Measurements from ENCODE around the gene FOXJ2.
A peak's percentile ranks its signal among the peaks of the same experiment; 100 is the strongest.
"Not testable (repeated sequence)": the region's sequence is repeated elsewhere in the genome, so short reads cannot be mapped to it uniquely, and the experiment has no call there.

FOXJ2 gene

DNA sequence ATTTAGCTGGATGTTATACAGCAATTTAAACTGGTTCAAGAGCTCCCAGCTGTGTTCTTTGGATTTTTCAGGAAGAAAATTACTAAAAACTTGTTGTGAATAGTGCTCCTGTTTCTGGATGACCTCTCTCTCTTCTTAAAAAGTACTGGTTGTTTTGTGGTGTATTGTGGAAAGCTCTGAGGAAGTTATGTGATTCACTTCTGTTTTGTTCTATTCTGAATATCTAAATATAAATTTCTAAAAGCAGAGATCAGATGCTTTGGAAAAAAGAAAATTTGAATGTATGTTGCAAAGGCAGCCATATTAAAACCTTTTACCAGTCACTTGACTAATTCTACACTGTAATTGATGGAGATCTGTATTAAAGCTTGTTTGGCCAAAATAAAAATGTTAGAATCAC is 37.1 kb downstream of the FOXJ2 start:
- TF ChIP-seq, protein P1, sequence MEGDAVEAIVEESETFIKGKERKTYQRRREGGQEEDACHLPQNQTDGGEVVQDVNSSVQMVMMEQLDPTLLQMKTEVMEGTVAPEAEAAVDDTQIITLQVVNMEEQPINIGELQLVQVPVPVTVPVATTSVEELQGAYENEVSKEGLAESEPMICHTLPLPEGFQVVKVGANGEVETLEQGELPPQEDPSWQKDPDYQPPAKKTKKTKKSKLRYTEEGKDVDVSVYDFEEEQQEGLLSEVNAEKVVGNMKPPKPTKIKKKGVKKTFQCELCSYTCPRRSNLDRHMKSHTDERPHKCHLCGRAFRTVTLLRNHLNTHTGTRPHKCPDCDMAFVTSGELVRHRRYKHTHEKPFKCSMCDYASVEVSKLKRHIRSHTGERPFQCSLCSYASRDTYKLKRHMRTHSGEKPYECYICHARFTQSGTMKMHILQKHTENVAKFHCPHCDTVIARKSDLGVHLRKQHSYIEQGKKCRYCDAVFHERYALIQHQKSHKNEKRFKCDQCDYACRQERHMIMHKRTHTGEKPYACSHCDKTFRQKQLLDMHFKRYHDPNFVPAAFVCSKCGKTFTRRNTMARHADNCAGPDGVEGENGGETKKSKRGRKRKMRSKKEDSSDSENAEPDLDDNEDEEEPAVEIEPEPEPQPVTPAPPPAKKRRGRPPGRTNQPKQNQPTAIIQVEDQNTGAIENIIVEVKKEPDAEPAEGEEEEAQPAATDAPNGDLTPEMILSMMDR (IDR thresholded peaks at IDR 0.05; ENCODE audit: low read depth, low read length, missing control alignments) = no peak
- no peak for DNase-seq (ENCODE audit: low read depth)
- no peak overlapping the region for H3K4me3 ChIP-seq (ENCODE audit: low read depth, low read length)

DNA sequence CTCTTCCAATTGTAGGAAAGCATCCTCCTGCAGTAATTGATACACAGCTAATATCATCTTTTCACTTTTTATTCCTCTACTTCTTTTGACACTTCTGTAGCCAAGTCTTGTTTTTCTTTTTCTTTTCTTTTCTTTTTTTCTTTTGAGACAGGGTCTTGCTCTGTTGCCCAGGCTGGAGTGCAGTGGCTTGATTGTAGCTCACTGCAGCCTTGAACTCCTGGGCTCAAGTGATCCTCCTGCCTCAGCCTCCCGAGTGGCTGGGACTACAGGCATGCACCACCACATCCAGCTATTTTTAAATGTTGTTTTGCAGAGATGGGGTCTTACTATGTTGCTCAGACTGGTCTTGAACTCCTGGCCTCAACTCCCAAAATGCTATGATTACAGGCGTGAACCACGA is 39.3 kb downstream of the FOXJ2 start:
- H3K4me3 ChIP-seq (ENCODE audit: low read depth, low read length); DNase-seq (ENCODE audit: low read depth): not testable (repeated sequence)

DNA sequence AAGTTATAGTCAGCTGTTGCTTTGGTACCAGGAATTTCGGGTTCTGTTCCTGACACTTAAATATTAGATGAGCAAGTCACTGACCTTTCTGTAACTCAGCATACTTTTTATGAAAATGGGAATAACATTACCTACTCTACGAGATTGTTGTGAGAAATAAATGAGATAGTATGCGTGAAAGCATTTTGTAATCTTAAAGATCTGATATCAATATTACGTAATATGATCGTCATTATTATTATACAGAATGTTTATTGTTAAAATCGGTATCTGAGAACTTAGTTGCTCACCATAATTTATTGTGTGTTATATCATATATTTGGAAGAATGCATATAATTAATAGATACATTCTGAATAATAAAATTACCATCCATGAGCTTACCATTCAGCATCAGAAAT is 43.4 kb downstream of the FOXJ2 start:
- no peak for DNase-seq (ENCODE audit: low read depth)
- H3K4me3 ChIP-seq (ENCODE audit: low read depth, low read length) = no peak overlapping the region
- TF ChIP-seq, protein P1 (IDR thresholded peaks at IDR 0.05; ENCODE audit: low read depth, low read length, missing control alignments) = no peak

DNA sequence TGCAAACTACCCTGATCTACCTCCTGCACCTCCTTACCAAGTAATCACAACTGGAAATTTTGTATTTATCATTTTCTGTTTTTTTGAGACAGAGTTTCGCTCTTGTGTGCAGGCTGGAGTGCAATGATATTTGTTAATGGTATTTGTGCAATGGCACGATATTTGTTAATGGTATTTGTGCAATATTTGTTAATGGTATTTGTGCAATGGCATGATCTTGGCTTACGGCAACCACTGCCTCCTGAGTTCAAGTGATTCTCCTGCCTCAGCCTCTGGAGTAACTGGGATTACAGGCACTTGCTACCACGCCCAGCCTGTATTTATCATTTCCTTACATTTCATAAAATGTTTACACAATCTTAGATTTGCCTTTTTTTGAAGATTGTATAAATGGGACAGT is 43.9 kb downstream of the FOXJ2 start:
- TF ChIP-seq, protein P1 (IDR thresholded peaks at IDR 0.05; ENCODE audit: low read depth, low read length, missing control alignments) = no peak
- no peak overlapping the region for H3K4me3 ChIP-seq (ENCODE audit: low read depth, low read length)
- no peak for DNase-seq (ENCODE audit: low read depth)

DNA sequence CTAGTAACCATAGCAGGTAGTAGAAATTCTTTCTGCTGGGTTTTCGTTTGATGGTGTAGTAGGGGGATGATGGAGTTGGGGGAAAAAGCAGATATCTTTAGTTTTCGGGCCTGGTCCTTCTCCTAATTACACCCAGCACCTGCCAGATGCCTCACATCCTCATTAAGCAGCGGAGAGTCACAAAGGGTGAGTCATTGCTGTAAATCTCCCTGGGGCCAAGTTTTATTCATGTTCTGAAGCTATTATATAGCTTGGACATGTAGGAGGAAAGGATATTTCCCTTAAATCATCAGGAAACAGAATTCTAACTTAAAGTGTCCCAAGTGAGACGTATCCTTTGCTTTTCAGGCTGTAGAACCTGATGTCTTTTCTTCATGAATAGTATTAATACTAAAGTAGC is 44.7 kb downstream of the FOXJ2 start:
- no peak for DNase-seq (ENCODE audit: low read depth)
- H3K4me3 ChIP-seq (ENCODE audit: low read depth, low read length) = no peak overlapping the region
- TF ChIP-seq, protein P1 (IDR thresholded peaks at IDR 0.05; ENCODE audit: low read depth, low read length, missing control alignments) = no peak

DNA sequence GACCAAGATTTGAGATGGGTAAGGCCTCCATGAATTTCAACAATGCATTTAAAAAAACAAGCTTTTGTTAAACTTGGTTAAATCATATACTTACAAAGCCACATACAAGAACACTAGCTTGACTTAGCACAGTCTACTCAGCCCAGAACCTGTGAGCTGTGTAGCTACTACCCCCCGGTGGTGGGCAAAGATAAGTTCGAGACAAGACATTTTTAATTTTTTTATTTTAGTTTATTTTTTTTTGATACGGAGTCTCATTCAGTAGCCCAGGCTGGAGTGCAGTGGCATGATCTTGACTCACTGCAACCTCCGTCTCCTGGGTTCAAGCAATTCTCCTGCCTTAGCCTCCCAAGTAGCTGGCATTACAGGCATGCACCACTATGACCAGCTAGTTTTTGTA is 45.9 kb downstream of the FOXJ2 start:
- no peak overlapping the region for H3K4me3 ChIP-seq (ENCODE audit: low read depth, low read length)
- TF ChIP-seq, protein P1 (IDR thresholded peaks at IDR 0.05; ENCODE audit: low read depth, low read length, missing control alignments) = peak; percentile 22
- DNase-seq (ENCODE audit: low read depth) = no peak

DNA sequence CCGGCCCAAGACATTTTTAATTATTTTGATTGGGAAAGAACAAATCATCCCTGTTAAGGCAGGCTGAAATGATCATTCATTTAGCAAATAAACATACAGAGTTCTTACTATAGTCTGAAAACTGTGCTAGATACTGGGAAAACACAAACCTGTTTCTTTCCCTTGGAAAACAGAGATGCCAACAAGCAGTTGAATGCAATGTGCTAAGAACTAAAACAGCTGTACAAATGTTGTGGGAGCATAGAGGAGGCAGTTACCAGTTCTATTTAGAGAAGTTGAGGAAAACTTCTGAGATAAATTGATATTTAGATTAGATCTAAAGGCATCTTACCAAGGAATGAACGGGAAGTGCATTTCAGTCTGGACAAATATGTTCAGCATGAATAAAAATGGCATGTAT is 46.4 kb downstream of the FOXJ2 start:
- no peak overlapping the region for H3K4me3 ChIP-seq (ENCODE audit: low read depth, low read length)
- DNase-seq (ENCODE audit: low read depth) = no peak
- TF ChIP-seq, protein P1 (IDR thresholded peaks at IDR 0.05; ENCODE audit: low read depth, low read length, missing control alignments) = no peak

DNA sequence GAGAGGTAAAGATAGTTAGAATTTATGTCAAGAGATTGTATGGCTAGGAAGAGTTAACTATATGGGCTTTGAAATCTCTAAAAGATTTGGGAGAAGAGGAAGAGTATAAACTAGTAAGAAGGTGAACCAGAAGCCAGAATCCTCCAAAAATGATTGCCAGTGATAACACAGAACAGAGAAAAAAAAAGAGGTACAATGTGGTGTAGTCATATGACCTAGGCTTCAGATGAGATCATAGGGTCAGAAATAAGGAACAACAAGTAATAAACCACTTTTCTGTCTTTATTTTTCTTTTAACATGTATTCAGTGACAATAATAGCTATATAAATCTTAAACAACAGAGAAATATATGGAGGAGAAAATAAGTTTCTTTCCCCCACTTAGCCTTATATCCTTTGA is 47.6 kb downstream of the FOXJ2 start:
- TF ChIP-seq, protein P1 (IDR thresholded peaks at IDR 0.05; ENCODE audit: low read depth, low read length, missing control alignments) = no peak
- DNase-seq (ENCODE audit: low read depth) = no peak
- H3K4me3 ChIP-seq (ENCODE audit: low read depth, low read length) = no peak overlapping the region
